GM19023 (cell line): ENCODE data around the gene PCDHGA9.
"Not testable (repeated sequence)": the region's sequence is repeated elsewhere in the genome, so short reads cannot be mapped to it uniquely, and the experiment has no call there.

Experiments used
- ATAC-seq: cut with Tn5 transposase; IDR thresholded peaks from one replicate; pipeline ENCODE4 v1.9.1; 2021; ENCODE audit warnings: mild to moderate bottlenecking, moderate library complexity; ENCODE audit not compliant: unreplicated experiment

Gene PCDHGA9

GRCh38 chr5:141413540-141414069 is 11.0 kb downstream of the PCDHGA9 start:
- no peak for ATAC-seq

- not testable (repeated sequence) for ATAC-seq
Observed at GRCh38 chr5:141414548-141415274, 12.1 kb downstream of the PCDHGA9 start.

GRCh38 chr5:141415275-141415618 is 12.7 kb downstream of the PCDHGA9 start:
- not testable (repeated sequence) for ATAC-seq

GRCh38 chr5:141417494-141418172 is 15.1 kb downstream of the PCDHGA9 start, which contains the start of gene PCDHGB7:
Gene PCDHGB7 (plus strand): TSS chr5:141417677. CDS start chr5:141417860, 183 bp downstream.
- peak; percentile 73 for ATAC-seq

- no peak for ATAC-seq
Observed at GRCh38 chr5:141419074-141419880, 16.7 kb downstream of the PCDHGA9 start.

- ATAC-seq: peak; percentile 46
Observed at GRCh38 chr5:141420855-141421488, 18.4 kb downstream of the PCDHGA9 start, which contains the start of gene PCDHGA11. Gene PCDHGA11 (plus strand): TSS chr5:141421051. CDS start chr5:141421228, 177 bp downstream.

- no peak for ATAC-seq
Observed at GRCh38 chr5:141421489-141421855, 18.9 kb downstream of the PCDHGA9 start.

- ATAC-seq: no peak
Observed at GRCh38 chr5:141422742-141423291, 20.2 kb downstream of the PCDHGA9 start.

- no peak for ATAC-seq
Observed at GRCh38 chr5:141427783-141428426, 25.3 kb downstream of the PCDHGA9 start.

- peak; percentile 63 for ATAC-seq
Observed at GRCh38 chr5:141430332-141431113, 27.9 kb downstream of the PCDHGA9 start, which contains the start of gene PCDHGA12. Gene PCDHGA12 (plus strand): TSS chr5:141430507. CDS start chr5:141430760, 253 bp downstream.

GRCh38 chr5:141431286-141431685 is 28.7 kb downstream of the PCDHGA9 start:
- no peak for ATAC-seq

GRCh38 chr5:141432308-141432707 is 29.7 kb downstream of the PCDHGA9 start:
- ATAC-seq: not testable (repeated sequence)

- not testable (repeated sequence) for ATAC-seq
Observed at GRCh38 chr5:141432726-141433125, 30.1 kb downstream of the PCDHGA9 start.

- no peak for ATAC-seq
Observed at GRCh38 chr5:141434006-141434405, 31.4 kb downstream of the PCDHGA9 start.

- ATAC-seq: no peak
Observed at GRCh38 chr5:141437221-141437620, 34.6 kb downstream of the PCDHGA9 start.

- ATAC-seq: no peak
Observed at GRCh38 chr5:141439411-141440141, 37.0 kb downstream of the PCDHGA9 start.

GRCh38 chr5:141440341-141440740 is 37.8 kb downstream of the PCDHGA9 start:
- ATAC-seq: no peak

GRCh38 chr5:141441571-141442170 is 39.1 kb downstream of the PCDHGA9 start:
- ATAC-seq: no peak
